Gastroesophageal sphincter (tissue), 3 donors: ENCODE results near the gene RFC1.

Experiments used
- EP300 ChIP-seq: sonication (generic); formaldehyde crosslinking; IDR thresholded peaks from one replicate; pipeline ENCODE4 v1.6.1; 2017; ENCODE audit warnings: antibody characterized with exemption, mild to moderate bottlenecking
- POLR2A ChIP-seq, 2 donors: fragments of 450-650 bp; IDR thresholded peaks; one replicate each; pipeline ENCODE4 v1.6.1; 2017; ENCODE audit warnings: antibody characterized with exemption in 2 of 2, mild to moderate bottlenecking in 2 of 2, moderate library complexity in 1 of 2
- POLR2AphosphoS5 ChIP-seq: sonication (generic); formaldehyde crosslinking; IDR thresholded peaks from one replicate; pipeline ENCODE4 v1.6.1; 2017; ENCODE audit warnings: antibody characterized with exemption
- TF ChIP-seq, protein P1 (sequence below), 4 experiments: fragments of 200-600 bp in 2 of 4; fragments of 450-650 bp in 2 of 4; sonication (generic) in 1 of 4; IDR thresholded peaks; one replicate each; pipeline ENCODE4 v1.5.1; 2017 to 2019; ENCODE audit warnings: antibody characterized with exemption in 4 of 4, mild to moderate bottlenecking in 2 of 4, moderate library complexity in 2 of 4

- TF ChIP-seq, protein P1, sequence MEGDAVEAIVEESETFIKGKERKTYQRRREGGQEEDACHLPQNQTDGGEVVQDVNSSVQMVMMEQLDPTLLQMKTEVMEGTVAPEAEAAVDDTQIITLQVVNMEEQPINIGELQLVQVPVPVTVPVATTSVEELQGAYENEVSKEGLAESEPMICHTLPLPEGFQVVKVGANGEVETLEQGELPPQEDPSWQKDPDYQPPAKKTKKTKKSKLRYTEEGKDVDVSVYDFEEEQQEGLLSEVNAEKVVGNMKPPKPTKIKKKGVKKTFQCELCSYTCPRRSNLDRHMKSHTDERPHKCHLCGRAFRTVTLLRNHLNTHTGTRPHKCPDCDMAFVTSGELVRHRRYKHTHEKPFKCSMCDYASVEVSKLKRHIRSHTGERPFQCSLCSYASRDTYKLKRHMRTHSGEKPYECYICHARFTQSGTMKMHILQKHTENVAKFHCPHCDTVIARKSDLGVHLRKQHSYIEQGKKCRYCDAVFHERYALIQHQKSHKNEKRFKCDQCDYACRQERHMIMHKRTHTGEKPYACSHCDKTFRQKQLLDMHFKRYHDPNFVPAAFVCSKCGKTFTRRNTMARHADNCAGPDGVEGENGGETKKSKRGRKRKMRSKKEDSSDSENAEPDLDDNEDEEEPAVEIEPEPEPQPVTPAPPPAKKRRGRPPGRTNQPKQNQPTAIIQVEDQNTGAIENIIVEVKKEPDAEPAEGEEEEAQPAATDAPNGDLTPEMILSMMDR (IDR thresholded peaks at IDR 0.05), result no peak
- TF ChIP-seq EP300, result no peak
- no peak for TF ChIP-seq POLR2AphosphoS5
- TF ChIP-seq POLR2A (IDR thresholded peaks at IDR 0.05), result no peak
Measured at GRCh38 chr4:39326468-39326977, 39.6 kb downstream of the RFC1 start.
